Testis (tissue), 2 donors: Measurements from ENCODE around the gene OR2W3.

Experiments
- CTCF ChIP-seq, 3 experiments: fragments of 450-650 bp in 2 of 3; fragments of 200-600 bp in 1 of 3; sonication (generic) in 1 of 3; IDR thresholded peaks; one replicate each; pipeline ENCODE4 v1.5.1; 2016 to 2019; ENCODE audit warnings: antibody characterized with exemption in 3 of 3, mild to moderate bottlenecking in 2 of 3, moderate library complexity in 1 of 3
- POLR2A ChIP-seq: fragments of 450-650 bp; IDR thresholded peaks from one replicate; pipeline ENCODE4 v1.6.1; 2017; ENCODE audit warnings: antibody characterized with exemption, mild to moderate bottlenecking, moderate library complexity

GRCh38 chr1:247848346-247848745, 47.0 kb upstream of the OR2W3 start:
- no peak for TF ChIP-seq CTCF (IDR thresholded peaks at IDR 0.05)
- no peak for TF ChIP-seq POLR2A
